Memory B cell (primary cell): ENCODE results near the gene MEOX1.
"Not testable (repeated sequence)": the region's sequence is repeated elsewhere in the genome, so short reads cannot be mapped to it uniquely, and the experiment has no call there.

Experiments
- ATAC-seq: fragments of 150-1000 bp; cut with Tn5 transposase; 2 replicates; pipeline ENCODE4 v1.10.0; 2021; ENCODE audit warnings: low read depth, mild to moderate bottlenecking, moderate library complexity
- DNase-seq, 2 donors: peaks; one replicate each; pipeline ENCODE4 v3.0.0; 2022; ENCODE audit warnings: low spot score in 2 of 2
- H3K27ac Mint-ChIP-seq: one replicate; pipeline ENCODE4 v1.8.0; 2022; ENCODE audit warnings: mild to moderate bottlenecking, moderate library complexity, mixed read lengths
- H3K27me3 Mint-ChIP-seq: one replicate; pipeline ENCODE4 v1.8.0; 2022; ENCODE audit warnings: mixed read lengths
- H3K36me3 Mint-ChIP-seq: one replicate; pipeline ENCODE4 v1.8.0; 2022; ENCODE audit warnings: mild to moderate bottlenecking, mixed read lengths
- H3K4me1 Mint-ChIP-seq: one replicate; pipeline ENCODE4 v1.8.0; 2022; ENCODE audit warnings: mixed read lengths
- H3K4me3 Mint-ChIP-seq: one replicate; pipeline ENCODE4 v1.8.0; 2022; ENCODE audit warnings: mild to moderate bottlenecking, moderate library complexity, mixed read lengths
- H3K9me3 Mint-ChIP-seq: one replicate; pipeline ENCODE4 v1.8.0; 2022; ENCODE audit warnings: mixed read lengths

MEOX1 gene

GRCh38 chr17:43614561-43614960, 47.2 kb downstream of the MEOX1 start:
- ATAC-seq (no peak), DNase-seq (no peak)
- H3K36me3 Mint-ChIP-seq, result no peaks in the 10 kb centered on the region
- H3K27ac Mint-ChIP-seq, result no peak overlapping the region
- H3K4me1 Mint-ChIP-seq, result no peaks in the 10 kb centered on the region
- peaks cover 5% of the 10 kb centered on the region for H3K27me3 Mint-ChIP-seq
- H3K4me3 Mint-ChIP-seq, result no peak overlapping the region
- peaks cover 3% of the 10 kb centered on the region for H3K9me3 Mint-ChIP-seq

- ATAC-seq (no peak), DNase-seq (no peak)
- Mint-ChIP-seq H3K4me1 (no peaks in the 10 kb centered on the region), H3K27me3 (peaks cover 2% of the 10 kb centered on the region), H3K4me3 (no peak overlapping the region), H3K36me3 (no peaks in the 10 kb centered on the region), H3K27ac (no peak overlapping the region), H3K9me3 (peaks cover 5% of the 10 kb centered on the region)
These were observed 47.8 kb downstream of the MEOX1 start for GRCh38 chr17:43613917-43614316.

GRCh38 chr17:43612515-43612914, 49.2 kb downstream of the MEOX1 start:
- H3K36me3 Mint-ChIP-seq, result no peaks in the 10 kb centered on the region
- H3K9me3 Mint-ChIP-seq, result peaks cover 5% of the 10 kb centered on the region
- H3K27ac Mint-ChIP-seq, result no peak overlapping the region
- ATAC-seq (no peak), DNase-seq (no peak)
- no peak overlapping the region for H3K4me3 Mint-ChIP-seq
- no peaks in the 10 kb centered on the region for H3K4me1 Mint-ChIP-seq
- peaks cover 2% of the 10 kb centered on the region for H3K27me3 Mint-ChIP-seq

GRCh38 chr17:43611230-43611969, 50.3 kb downstream of the MEOX1 start:
- no peaks in the 10 kb centered on the region for H3K4me1 Mint-ChIP-seq
- peaks cover 2% of the 10 kb centered on the region for H3K27me3 Mint-ChIP-seq
- ATAC-seq, result no peak
- no peaks in the 10 kb centered on the region for H3K36me3 Mint-ChIP-seq
- H3K4me3 Mint-ChIP-seq, result no peak overlapping the region
- no peak overlapping the region for H3K27ac Mint-ChIP-seq
- H3K9me3 Mint-ChIP-seq, result peaks cover 5% of the 10 kb centered on the region
- no peak for DNase-seq

- Mint-ChIP-seq H3K36me3 (no peaks in the 10 kb centered on the region), H3K9me3 (peaks cover 5% of the 10 kb centered on the region), H3K27me3 (peaks cover 2% of the 10 kb centered on the region), H3K4me3 (no peak overlapping the region), H3K27ac (no peak overlapping the region), H3K4me1 (peaks cover 1% of the 10 kb centered on the region)
- DNase-seq (no peak), ATAC-seq (no peak)
These were observed 51.9 kb downstream of the MEOX1 start for GRCh38 chr17:43609613-43610385.

- peaks cover 5% of the 10 kb centered on the region for H3K9me3 Mint-ChIP-seq
- no peaks in the 10 kb centered on the region for H3K36me3 Mint-ChIP-seq
- H3K4me3 Mint-ChIP-seq, result no peak overlapping the region
- H3K27ac Mint-ChIP-seq, result no peak overlapping the region
- no peaks in the 10 kb centered on the region for H3K27me3 Mint-ChIP-seq
- peak; percentile 66 for ATAC-seq
- H3K4me1 Mint-ChIP-seq, result peaks cover 10% of the 10 kb centered on the region
- no peak for DNase-seq
These were observed 53.4 kb downstream of the MEOX1 start for GRCh38 chr17:43608313-43608712.

GRCh38 chr17:43604549-43604948, 57.2 kb downstream of the MEOX1 start:
- DNase-seq (no peak), ATAC-seq (no peak)
- Mint-ChIP-seq H3K4me1 (peaks cover 10% of the 10 kb centered on the region), H3K9me3 (peaks cover 3% of the 10 kb centered on the region), H3K27ac (no peak overlapping the region), H3K4me3 (no peak overlapping the region), H3K27me3 (peaks cover 2% of the 10 kb centered on the region), H3K36me3 (no peaks in the 10 kb centered on the region)

- no peaks in the 10 kb centered on the region for H3K9me3 Mint-ChIP-seq
- no peak overlapping the region for H3K4me3 Mint-ChIP-seq
- no peak overlapping the region for H3K27ac Mint-ChIP-seq
- DNase-seq, result no peak
- H3K4me1 Mint-ChIP-seq, result peaks cover 10% of the 10 kb centered on the region
- no peak for ATAC-seq
- no peaks in the 10 kb centered on the region for H3K36me3 Mint-ChIP-seq
- peaks cover 4% of the 10 kb centered on the region for H3K27me3 Mint-ChIP-seq
These were observed 58.4 kb downstream of the MEOX1 start for GRCh38 chr17:43603321-43603720.

- H3K4me3 Mint-ChIP-seq, H3K36me3 Mint-ChIP-seq, DNase-seq, ATAC-seq, H3K27me3 Mint-ChIP-seq, H3K9me3 Mint-ChIP-seq, H3K27ac Mint-ChIP-seq: not testable (repeated sequence)
- peaks cover 10% of the 10 kb centered on the region for H3K4me1 Mint-ChIP-seq
These were observed 59.2 kb downstream of the MEOX1 start for GRCh38 chr17:43602556-43602955.

- ATAC-seq, result no peak
- Mint-ChIP-seq H3K4me3 (no peak overlapping the region), H3K4me1 (peaks cover 10% of the 10 kb centered on the region), H3K9me3 (no peaks in the 10 kb centered on the region), H3K27me3 (peaks cover 4% of the 10 kb centered on the region), H3K36me3 (no peaks in the 10 kb centered on the region), H3K27ac (no peak overlapping the region)
- no peak for DNase-seq
These were observed 60.3 kb downstream of the MEOX1 start for GRCh38 chr17:43601280-43602039.

- no peaks in the 10 kb centered on the region for H3K36me3 Mint-ChIP-seq
- no peak for ATAC-seq
- no peak overlapping the region for H3K4me3 Mint-ChIP-seq
- H3K9me3 Mint-ChIP-seq, result no peaks in the 10 kb centered on the region
- H3K4me1 Mint-ChIP-seq, result peaks cover 9% of the 10 kb centered on the region
- H3K27me3 Mint-ChIP-seq, result peaks cover 4% of the 10 kb centered on the region
- no peak for DNase-seq
- H3K27ac Mint-ChIP-seq, result no peak overlapping the region
These were observed 61.9 kb downstream of the MEOX1 start for GRCh38 chr17:43599835-43600234.

- H3K27ac Mint-ChIP-seq, result no peak overlapping the region
- no peak for ATAC-seq
- H3K9me3 Mint-ChIP-seq, result no peaks in the 10 kb centered on the region
- H3K4me1 Mint-ChIP-seq, result peaks cover 4% of the 10 kb centered on the region
- H3K27me3 Mint-ChIP-seq, result peaks cover 4% of the 10 kb centered on the region
- no peak for DNase-seq
- no peaks in the 10 kb centered on the region for H3K36me3 Mint-ChIP-seq
- no peak overlapping the region for H3K4me3 Mint-ChIP-seq
These were observed 62.7 kb downstream of the MEOX1 start for GRCh38 chr17:43599046-43599395.

GRCh38 chr17:43598357-43599045, 63.2 kb downstream of the MEOX1 start:
- peaks cover 5% of the 10 kb centered on the region for H3K4me1 Mint-ChIP-seq
- H3K36me3 Mint-ChIP-seq, result peaks cover 1% of the 10 kb centered on the region
- no peak overlapping the region for H3K27ac Mint-ChIP-seq
- H3K4me3 Mint-ChIP-seq, result no peak overlapping the region
- ATAC-seq (no peak), DNase-seq (no peak)
- no peaks in the 10 kb centered on the region for H3K9me3 Mint-ChIP-seq
- H3K27me3 Mint-ChIP-seq, result peaks cover 4% of the 10 kb centered on the region
